ENCODE measurements around the gene TMPRSS4.

- TF ChIP-seq POLR2A (IDR thresholded peaks at IDR 0.05; ENCODE audit: extremely low read depth, insufficient read length) (no peak), CTCF (IDR thresholded peaks at IDR 0.05; ENCODE audit: low read depth, low read length) (no peak)
These were observed 77.8 kb downstream of the TMPRSS4 start for GRCh38 chr11:118154641-118155040.
